A549 (cell line): Measurements from ENCODE around the gene IDH3B. TPM values are rescaled to one million over a fixed set of nuclear protein-coding genes. Genes with fewer than 3 reads are reported as not detected.

Source experiments
- ATAC-seq, 2 experiments: fragments of 200-7000 bp in 1 of 2; fragments of >200 bp in 1 of 2; cut with Nextera tagmentation in 1 of 2; cut with Tn5 transposase in 1 of 2; 3 replicates each; pipeline versions ENCODE4 v1.8.0 to v1.9.1; 2018 to 2020; ENCODE audit warnings: mild to moderate bottlenecking in 1 of 2, moderate library complexity in 1 of 2
- CTCF ChIA-PET: fragments of 300-600 bp; sonication (Branson Sonifier 250); formaldehyde crosslinking; extraction: SDS; loops from one replicate; lab custom pipeline; 2021; ENCODE audit warnings: antibody characterized with exemption, inconsistent platforms; lab: Yijun Ruan, JAX
- POLR2A ChIA-PET: fragments of 350-600 bp; formaldehyde crosslinking; extraction: SDS; loops from one replicate; lab custom pipeline; 2021; ENCODE audit warnings: antibody characterized with exemption, inconsistent platforms; lab: Yijun Ruan, JAX
- DNase-seq, 2 experiments: peaks; one replicate each; pipeline versions ENCODE4 v3.0.0 to v3.0.0-alpha.2; 2011 to 2016; ENCODE audit warnings: low read depth in 1 of 2, low spot score in 1 of 2
- FAIRE-seq: peaks from 2 replicates; lab custom pipeline; 2011; peaks lifted over from hg19 to GRCh38; lab: Jason Lieb, UNC
- H3K27ac ChIP-seq, 2 experiments: fragments of >200 bp; sonication (Bioruptor Twin); formaldehyde crosslinking; 3 replicates each; pipeline ENCODE4 v1.5.1; 2016 to 2017
- H3K4me1 ChIP-seq: fragments of >200 bp; sonication (Bioruptor Twin); formaldehyde crosslinking; 3 replicates; pipeline ENCODE4 v1.6.1; 2016
- H3K4me2 ChIP-seq: fragments of >200 bp; sonication (Bioruptor Twin); formaldehyde crosslinking; 3 replicates; pipeline ENCODE4 v1.6.1; 2016
- H3K4me3 ChIP-seq: fragments of >200 bp; sonication (Bioruptor Twin); formaldehyde crosslinking; 3 replicates; pipeline ENCODE4 v1.5.1; 2016
- H3K9me3 ChIP-seq: fragments of >200 bp; sonication (Bioruptor Twin); formaldehyde crosslinking; 3 replicates; pipeline ENCODE4 v1.6.1; 2016
- ATOH8 ChIP-seq: fragments of 250-450 bp; sonication (Bioruptor Pico); IDR thresholded peaks from 2 replicates; pipeline ENCODE4 v1.5.0; 2020; ENCODE audit warnings: low read depth, mild to moderate bottlenecking, moderate library complexity
- BCL3 ChIP-seq: fragments of >200 bp; sonication (Bioruptor Twin); formaldehyde crosslinking; IDR thresholded peaks from 3 replicates; pipeline ENCODE4 v1.6.1; 2016
- BHLHE40 ChIP-seq: IDR thresholded peaks from 2 replicates; pipeline ENCODE4 v1.6.1; 2012; ENCODE audit warnings: low read depth, low read length, inconsistent platforms
- CEBPB ChIP-seq, 2 experiments: fragments of >200 bp in 1 of 2; sonication (Bioruptor Twin) in 1 of 2; formaldehyde crosslinking in 1 of 2; IDR thresholded peaks; 2 replicates each; pipeline ENCODE4 v1.6.1; 2012 to 2016
- CHD4 ChIP-seq: fragments of 200-600 bp; sonication (generic); IDR thresholded peaks from 2 replicates; pipeline ENCODE4 v1.6.1; 2016; ENCODE audit warnings: antibody characterized with exemption, mild to moderate bottlenecking, borderline replicate concordance
- ESRRA ChIP-seq: fragments of 150-350 bp; IDR thresholded peaks from 2 replicates; pipeline ENCODE4 v1.6.1; 2014; ENCODE audit warnings: mild to moderate bottlenecking, low read length, borderline replicate concordance
- FOSL2 ChIP-seq, 2 experiments: fragments of 450-650 bp in 1 of 2; fragments of >200 bp in 1 of 2; sonication (Bioruptor Twin) in 1 of 2; formaldehyde crosslinking; IDR thresholded peaks; 2 replicates each; pipeline versions ENCODE4 v1.5.0 to v1.6.1; 2016 to 2020; ENCODE audit warnings: mild to moderate bottlenecking in 1 of 2, moderate library complexity in 1 of 2
- HMGXB4 ChIP-seq: fragments of 250-450 bp; sonication (Bioruptor Pico); IDR thresholded peaks from 2 replicates; pipeline ENCODE4 v1.5.0; 2021; ENCODE audit warnings: mild to moderate bottlenecking, moderate library complexity, borderline replicate concordance
- HOXB5 ChIP-seq: fragments of 250-450 bp; sonication (Bioruptor Pico); IDR thresholded peaks from 2 replicates; pipeline ENCODE4 v1.5.0; 2020; ENCODE audit warnings: mild to moderate bottlenecking, moderate library complexity
- JUN ChIP-seq, 2 experiments: fragments of >200 bp; sonication (Bioruptor Twin); formaldehyde crosslinking; IDR thresholded peaks; 2 replicates in 1 of 2; 3 replicates in 1 of 2; pipeline ENCODE4 v1.6.1; 2016 to 2017
- KDM1A ChIP-seq: fragments of 200-600 bp; sonication (generic); IDR thresholded peaks from 2 replicates; pipeline ENCODE4 v1.6.1; 2016; ENCODE audit warnings: low read depth, mild to moderate bottlenecking
- KDM5A ChIP-seq: fragments of 200-600 bp; sonication (generic); IDR thresholded peaks from 2 replicates; pipeline ENCODE4 v1.6.1; 2016; ENCODE audit warnings: antibody characterized with exemption, mild to moderate bottlenecking
- NR3C1 ChIP-seq: fragments of >200 bp; sonication (Bioruptor Twin); formaldehyde crosslinking; IDR thresholded peaks from 3 replicates; pipeline ENCODE4 v1.6.1; 2017
- PHF8 ChIP-seq: fragments of 200-600 bp; sonication (generic); IDR thresholded peaks from 2 replicates; pipeline ENCODE4 v1.6.1; 2016; ENCODE audit warnings: low read depth, mild to moderate bottlenecking, antibody characterized with exemption, moderate library complexity, borderline replicate concordance
- POLR2A ChIP-seq: IDR thresholded peaks from 2 replicates; pipeline ENCODE4 v1.6.1; 2012; ENCODE audit warnings: mild to moderate bottlenecking, low read length
- RCOR1 ChIP-seq: fragments of 150-350 bp; IDR thresholded peaks from 2 replicates; pipeline ENCODE4 v1.6.1; 2014; ENCODE audit warnings: antibody characterized with exemption, low read length, low read depth
- REST ChIP-seq: fragments of 200-600 bp; sonication (generic); IDR thresholded peaks from 2 replicates; pipeline ENCODE4 v1.6.1; 2016; ENCODE audit warnings: antibody characterized with exemption, mild to moderate bottlenecking, moderate library complexity
- USF2 ChIP-seq: fragments of 450-650 bp; IDR thresholded peaks from 2 replicates; pipeline ENCODE4 v1.6.1; 2014; ENCODE audit warnings: antibody characterized with exemption
- ZNF302 ChIP-seq: fragments of 250-450 bp; sonication (Bioruptor Pico); IDR thresholded peaks from 2 replicates; pipeline ENCODE4 v1.9.0; 2021; ENCODE audit warnings: inconsistent platforms, mild to moderate bottlenecking, moderate library complexity
- WGBS: methylation state at CpG from one replicate; pipeline ENCODE4 v1.1.6; 2017; ENCODE audit errors: missing lambda C conversion rate; 5-methylcytosine and 5-hydroxymethylcytosine counted together
- polyA plus RNA-seq, 4 experiments: library from polyadenylated mRNA; depleted of rRNA in 3 of 4; stranded (reverse); fragments of >200 nt; fragmentation: RNase III in 1 of 4; extraction: RNeasy Plus Mini Kit Qiagen cat#74134 plus additional on column Dnase treatment in 1 of 4; gene quantifications; 2 replicates in 3 of 4; 3 replicates in 1 of 4; pipeline ENCODE4 v1.2.3, GENCODE V29; 2011 to 2017

Gene IDH3B
- polyA plus RNA-seq, 2 of the 4 experiments (the other 2 are of a cell fraction): 154 to 200 TPM

GRCh38 chr20:2698186-2698817, 34.3 kb upstream of the IDH3B start:
- 40% methylated on average over 4 of the region's 4 CpGs for WGBS
- no peak for FAIRE-seq

More at GRCh38 chr20:2698186-2698817, 34.3 kb upstream of the IDH3B start:
- Histone ChIP-seq H3K4me1 (peaks cover 5% of the 10 kb centered on the region; the same call in 1 of the 3 replicates), H3K27ac (no peak overlapping the region), H3K4me2 (no peak overlapping the region), H3K4me3 (no peak overlapping the region), H3K9me3 (no peaks in the 10 kb centered on the region)
- TF ChIP-seq HOXB5 (no peak), FOSL2 (IDR thresholded peaks at IDR 0.05) (no peak), FOSL2 (CRISPR knock-in tag; IDR thresholded peaks at IDR 0.05) (no peak), BHLHE40 (no peak), JUN (IDR thresholded peaks at IDR 0.05) (no peak), USF2 (no peak), BCL3 (no peak), REST (no peak), HMGXB4 (CRISPR knock-in tag) (no peak), NR3C1 (no peak), POLR2A (no peak), PHF8 (no peak), RCOR1 (no peak), ATOH8 (CRISPR knock-in tag) (no peak), ESRRA (no peak), CHD4 (no peak), ZNF302 (CRISPR knock-in tag) (no peak), KDM1A (no peak), CEBPB (IDR thresholded peaks at IDR 0.05) (no peak), KDM5A (no peak)
- no peak for DNase-seq
- CTCF ChIA-PET: interaction anchor here (0.9 to 2.9 kb wide), 3 partner anchors 12 to 44 kb away, joined by 3 to 8 read pairs (median 6); no protein-coding TSS in a partner anchor
- no peak for ATAC-seq
- POLR2A ChIA-PET: no interaction called here
